ENCODE measurements around the gene HP1BP3.

The HP1BP3 gene

DNA sequence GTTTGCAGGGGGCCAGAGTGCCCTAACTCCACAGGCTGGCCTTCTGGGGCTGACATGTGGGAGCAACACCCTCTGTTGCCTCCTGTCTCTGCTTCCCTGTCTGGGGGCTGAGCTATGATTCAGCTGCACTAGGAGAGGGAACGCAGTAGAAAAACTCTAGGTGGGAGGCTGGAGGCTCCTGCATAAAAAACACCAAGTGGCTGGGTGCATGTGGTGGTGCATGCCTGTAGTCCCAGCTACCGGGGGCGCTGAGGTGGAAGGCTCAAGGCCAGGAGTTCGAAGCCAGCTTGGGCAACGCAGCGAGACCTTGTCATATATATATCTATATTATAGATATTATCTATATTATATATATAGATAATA lies 74.9 kb downstream of the HP1BP3 start:
- POLR2A ChIA-PET, result no interaction called here
- CTCF ChIA-PET, result interaction anchor here (1.1 kb wide), 1 partner anchor 483 kb away, joined by 3 read pairs; no protein-coding TSS in a partner anchor
- TF ChIP-seq, protein P1, sequence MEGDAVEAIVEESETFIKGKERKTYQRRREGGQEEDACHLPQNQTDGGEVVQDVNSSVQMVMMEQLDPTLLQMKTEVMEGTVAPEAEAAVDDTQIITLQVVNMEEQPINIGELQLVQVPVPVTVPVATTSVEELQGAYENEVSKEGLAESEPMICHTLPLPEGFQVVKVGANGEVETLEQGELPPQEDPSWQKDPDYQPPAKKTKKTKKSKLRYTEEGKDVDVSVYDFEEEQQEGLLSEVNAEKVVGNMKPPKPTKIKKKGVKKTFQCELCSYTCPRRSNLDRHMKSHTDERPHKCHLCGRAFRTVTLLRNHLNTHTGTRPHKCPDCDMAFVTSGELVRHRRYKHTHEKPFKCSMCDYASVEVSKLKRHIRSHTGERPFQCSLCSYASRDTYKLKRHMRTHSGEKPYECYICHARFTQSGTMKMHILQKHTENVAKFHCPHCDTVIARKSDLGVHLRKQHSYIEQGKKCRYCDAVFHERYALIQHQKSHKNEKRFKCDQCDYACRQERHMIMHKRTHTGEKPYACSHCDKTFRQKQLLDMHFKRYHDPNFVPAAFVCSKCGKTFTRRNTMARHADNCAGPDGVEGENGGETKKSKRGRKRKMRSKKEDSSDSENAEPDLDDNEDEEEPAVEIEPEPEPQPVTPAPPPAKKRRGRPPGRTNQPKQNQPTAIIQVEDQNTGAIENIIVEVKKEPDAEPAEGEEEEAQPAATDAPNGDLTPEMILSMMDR (IDR thresholded peaks at IDR 0.05; ENCODE audit: insufficient read depth, low read length, missing control alignments), result no peak
- no peak overlapping the region for H3K4me3 ChIP-seq (ENCODE audit: low read depth, low read length)
- no peak for DNase-seq (ENCODE audit: low read depth, low spot score)

DNA sequence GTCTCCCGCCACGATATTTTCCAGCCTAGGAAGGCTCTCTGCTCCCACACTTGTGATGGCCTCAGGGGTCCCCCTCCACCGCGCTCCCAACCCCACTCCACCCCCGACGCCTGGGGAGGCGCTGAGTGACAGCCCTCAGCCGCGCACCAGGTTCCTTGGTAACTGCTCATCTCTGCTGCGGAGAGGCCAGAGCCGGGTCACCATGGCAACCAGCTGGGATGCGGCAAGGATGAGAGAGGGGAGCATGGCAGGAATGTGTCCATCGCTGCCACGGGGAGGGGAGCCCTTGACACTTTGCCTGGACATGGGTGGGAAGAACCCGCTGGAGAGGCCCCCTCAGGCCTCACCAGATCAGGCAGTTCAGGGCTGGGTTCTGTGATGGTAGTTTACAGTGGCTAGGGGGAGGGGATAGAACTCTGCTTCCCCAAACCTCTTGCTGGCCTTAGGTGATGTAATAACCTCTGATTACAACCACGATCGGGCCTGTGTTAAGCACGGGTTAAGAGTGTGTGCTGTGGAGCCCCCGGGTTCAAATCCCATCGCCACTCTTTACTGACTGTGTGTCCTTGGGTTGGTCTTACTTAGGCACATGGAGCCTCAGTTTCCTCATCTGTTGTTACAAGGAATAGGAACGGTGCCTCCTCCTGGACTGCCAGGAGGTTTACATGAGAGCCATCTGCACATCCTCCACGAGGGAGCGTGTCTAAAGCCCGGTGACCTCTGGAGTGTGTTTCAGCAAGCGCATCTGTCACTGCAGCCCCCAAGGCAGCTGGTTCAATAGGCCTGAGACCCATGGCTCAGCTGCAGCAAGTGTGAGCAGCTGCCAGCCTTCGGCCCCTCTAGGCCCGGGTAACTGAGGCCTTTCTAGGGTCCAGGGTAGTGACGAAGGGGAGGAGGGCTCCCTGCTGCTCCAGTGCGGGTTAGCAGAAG lies 75.6 kb downstream of the HP1BP3 start:
- TF ChIP-seq, protein P1 (IDR thresholded peaks at IDR 0.05; ENCODE audit: insufficient read depth, low read length, missing control alignments), result no peak
- H3K4me3 ChIP-seq (ENCODE audit: low read depth, low read length), result no peak overlapping the region
- DNase-seq (ENCODE audit: low read depth, low spot score), result no peak
- POLR2A ChIA-PET, result no interaction called here
- CTCF ChIA-PET, result interaction anchor here (1.1 to 1.2 kb wide), 2 partner anchors 15 to 484 kb away, joined by 3 read pairs; no protein-coding TSS in a partner anchor

DNA sequence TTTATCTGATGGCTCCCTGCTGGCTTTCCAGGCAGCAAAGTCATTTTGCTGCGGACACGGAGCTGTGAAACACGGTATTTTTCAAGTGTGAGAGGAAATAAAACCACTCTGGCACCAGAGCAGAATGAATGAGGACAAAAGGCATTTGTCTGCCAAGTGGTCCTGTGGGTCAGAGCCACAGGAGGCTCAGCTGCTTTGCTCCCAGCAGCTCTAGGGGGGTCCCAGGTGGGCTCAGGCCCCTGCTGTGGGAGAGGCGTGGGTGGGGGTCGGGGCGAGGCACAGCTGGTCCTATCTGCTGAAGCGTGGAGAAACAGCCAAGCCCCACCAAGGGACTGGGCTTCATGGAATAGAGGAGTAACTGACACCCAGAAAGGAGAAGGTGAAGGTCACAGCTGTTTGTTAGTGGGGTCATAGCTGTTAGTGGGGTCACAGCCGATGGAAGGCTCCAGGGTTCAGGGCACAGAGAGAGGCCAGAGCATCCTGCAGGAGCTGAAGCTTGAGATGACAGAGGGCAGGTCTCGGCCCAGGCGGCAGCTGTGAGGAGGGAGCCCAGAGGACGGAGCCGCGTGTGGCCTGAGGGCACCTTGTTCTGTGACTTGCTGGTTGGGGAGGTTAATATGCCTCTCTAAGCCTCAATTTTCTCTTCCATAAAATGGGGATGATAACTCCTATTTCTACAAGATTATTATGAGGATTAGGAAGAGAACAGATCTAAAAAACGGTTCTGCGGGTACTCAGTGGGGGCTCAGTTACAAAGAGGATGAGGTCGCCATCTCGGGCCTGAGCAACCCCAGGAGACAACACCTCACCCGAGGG lies 76.4 kb downstream of the HP1BP3 start:
- TF ChIP-seq, protein P1 (IDR thresholded peaks at IDR 0.05; ENCODE audit: insufficient read depth, low read length, missing control alignments), result no peak
- DNase-seq (ENCODE audit: low read depth, low spot score), result no peak
- CTCF ChIA-PET, result interaction anchor here (1.1 to 1.3 kb wide), 3 partner anchors 12 to 485 kb away, joined by 3 to 4 read pairs (median 3); no protein-coding TSS in a partner anchor
- H3K4me3 ChIP-seq (ENCODE audit: low read depth, low read length), result no peak overlapping the region
- POLR2A ChIA-PET, result no interaction called here

DNA sequence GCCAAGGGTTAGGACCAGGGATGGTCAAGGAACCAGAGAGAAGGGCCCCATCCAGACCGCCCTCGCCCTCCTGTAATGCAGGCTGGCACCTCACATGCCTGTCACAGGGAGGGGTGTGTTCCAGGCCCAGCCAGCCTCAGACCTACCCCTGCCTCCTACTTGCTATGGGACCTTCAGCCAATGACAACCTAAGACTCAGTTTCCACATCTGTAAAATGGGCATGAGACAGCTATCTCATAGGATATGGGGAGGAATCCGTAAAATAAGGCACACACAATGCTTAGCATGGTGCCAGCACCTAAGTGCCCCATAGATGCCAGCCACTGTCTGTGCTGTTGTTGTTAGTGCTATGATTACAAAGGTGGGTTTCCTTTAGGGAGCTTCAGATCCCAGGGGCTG lies 77.2 kb downstream of the HP1BP3 start:
- TF ChIP-seq, protein P1 (IDR thresholded peaks at IDR 0.05; ENCODE audit: insufficient read depth, low read length, missing control alignments), result no peak
- ChIA-PET POLR2A (no interaction called here), CTCF (interaction anchor here (1.1 to 1.3 kb wide), 3 partner anchors 11 to 485 kb away, joined by 3 to 4 read pairs (median 3); no protein-coding TSS in a partner anchor)

DNA sequence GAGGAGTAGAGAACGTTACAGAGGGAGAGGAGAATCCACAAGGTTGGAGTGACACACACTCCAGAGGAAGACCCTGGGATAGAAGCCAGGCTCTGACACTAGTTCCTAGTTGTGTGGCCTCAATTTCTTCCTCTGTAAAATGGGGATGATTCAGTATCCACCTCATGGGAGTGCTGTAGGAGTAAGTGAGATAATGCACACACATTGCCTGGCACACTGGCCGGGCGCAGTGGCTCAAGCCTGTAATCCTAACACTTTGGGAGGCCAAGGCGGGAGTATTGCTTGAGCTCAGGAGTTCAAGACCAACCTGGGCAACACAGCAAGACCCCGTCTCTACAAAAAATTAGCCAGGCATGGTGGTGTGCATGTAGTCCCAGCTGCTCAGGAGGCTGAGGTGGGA lies 78.2 kb downstream of the HP1BP3 start:
- ChIA-PET CTCF (interaction anchor here (4.8 kb wide), 1 partner anchor 12 kb away, joined by 41 read pairs; no protein-coding TSS in a partner anchor), POLR2A (no interaction called here)
- TF ChIP-seq, protein P1 (IDR thresholded peaks at IDR 0.05; ENCODE audit: insufficient read depth, low read length, missing control alignments), result no peak
- DNase-seq (ENCODE audit: low read depth, low spot score), result no peak
- no peak overlapping the region for H3K4me3 ChIP-seq (ENCODE audit: low read depth, low read length)

More for the DNA sequence above, 77.2 kb downstream of the HP1BP3 start:
- H3K4me3 ChIP-seq (ENCODE audit: low read depth, low read length), result no peak overlapping the region
- DNase-seq (ENCODE audit: low read depth, low spot score), result no peak

All from AG04449 (cell line).